HK-2 (cell line): ENCODE data around the gene SH3RF2.
"Not testable (repeated sequence)": the region's sequence is repeated elsewhere in the genome, so short reads cannot be mapped to it uniquely, and the experiment has no call there.

Experiments
- DNase-seq: peaks from one replicate; pipeline ENCODE4 v3.0.0-alpha.2; 2018; ENCODE audit not compliant: unreplicated experiment

The SH3RF2 gene

GRCh38 chr5:145936401-145937131, at the start of gene SH3RF2:
Gene SH3RF2 (plus strand): TSS chr5:145936578. CDS start chr5:145937929, 1,351 bp downstream.
- DNase-seq = peak; percentile 79

DNA sequence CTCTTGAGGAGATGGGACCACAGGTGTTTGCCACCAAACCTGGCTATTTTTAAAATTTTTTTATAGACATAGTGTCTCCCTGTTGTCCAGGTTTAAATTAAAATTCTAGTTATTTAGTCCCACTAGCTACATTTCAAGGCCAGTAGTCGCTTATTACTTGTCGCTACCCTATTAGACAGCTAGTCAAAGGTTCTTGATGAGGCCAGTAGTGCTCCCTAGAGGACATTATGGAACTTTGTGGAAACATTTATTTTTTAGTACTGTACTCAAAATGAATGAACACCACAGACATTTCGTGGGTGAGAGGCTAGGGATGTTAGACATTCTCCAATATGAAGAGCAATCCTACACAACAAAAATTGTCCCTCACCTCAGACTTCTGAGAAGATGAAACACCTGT, 49.2 kb upstream of the SH3RF2 start:
- no peak for DNase-seq

DNA sequence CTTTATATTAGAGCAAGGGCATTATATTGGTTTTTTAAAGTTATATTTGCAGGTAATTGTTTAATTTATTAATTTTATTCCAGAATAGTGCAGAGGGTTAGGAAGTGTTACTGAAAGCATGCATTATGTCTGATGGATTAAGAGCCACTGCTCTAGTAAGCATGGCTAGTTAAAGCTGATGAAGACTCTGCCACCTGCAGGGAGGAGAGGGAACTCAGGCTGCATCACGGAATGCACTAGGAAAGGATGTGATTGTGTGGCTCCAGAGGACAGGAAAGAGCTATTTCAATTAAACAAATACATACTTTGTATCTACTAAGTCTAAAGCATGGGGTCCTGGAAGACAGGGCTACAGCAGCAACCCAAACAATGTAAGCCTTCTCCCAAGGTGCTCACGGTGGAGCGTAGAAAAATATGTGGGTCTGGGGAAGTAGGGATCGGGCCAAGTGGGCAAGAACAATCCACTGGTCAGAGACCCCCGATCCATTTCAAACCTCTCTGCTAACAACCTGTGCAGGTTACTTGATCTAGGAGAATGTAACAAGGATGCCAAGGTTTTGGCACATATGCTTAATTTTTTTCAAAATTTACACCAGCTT, 48.3 kb upstream of the SH3RF2 start:
- DNase-seq = peak; percentile 24

GRCh38 chr5:145889611-145890010, 46.8 kb upstream of the SH3RF2 start:
- DNase-seq = no peak

GRCh38 chr5:145891378-145891777, 45.0 kb upstream of the SH3RF2 start:
- not testable (repeated sequence) for DNase-seq

GRCh38 chr5:145898171-145898570, 38.2 kb upstream of the SH3RF2 start:
- DNase-seq = no peak

DNA sequence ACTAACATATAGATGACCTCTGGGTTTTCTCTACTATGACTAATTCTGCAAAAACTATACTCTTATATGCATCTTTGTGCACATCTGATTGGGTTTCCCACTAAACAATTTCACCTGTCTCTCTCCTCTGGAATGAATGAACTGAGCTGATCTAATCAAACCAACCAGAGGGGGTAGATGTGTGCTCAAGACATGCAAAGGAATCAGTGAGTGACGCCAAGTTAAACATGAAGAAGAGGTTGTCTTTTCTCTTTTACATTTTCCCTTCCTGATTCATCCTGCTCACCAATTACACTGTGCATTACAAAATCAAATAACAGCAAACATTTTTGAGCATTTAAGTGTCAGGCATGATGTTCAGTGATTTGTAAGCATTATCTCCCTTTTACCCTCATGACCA, 34.0 kb upstream of the SH3RF2 start:
- no peak for DNase-seq

GRCh38 chr5:145903113-145903512, 33.3 kb upstream of the SH3RF2 start:
- DNase-seq = no peak

DNA sequence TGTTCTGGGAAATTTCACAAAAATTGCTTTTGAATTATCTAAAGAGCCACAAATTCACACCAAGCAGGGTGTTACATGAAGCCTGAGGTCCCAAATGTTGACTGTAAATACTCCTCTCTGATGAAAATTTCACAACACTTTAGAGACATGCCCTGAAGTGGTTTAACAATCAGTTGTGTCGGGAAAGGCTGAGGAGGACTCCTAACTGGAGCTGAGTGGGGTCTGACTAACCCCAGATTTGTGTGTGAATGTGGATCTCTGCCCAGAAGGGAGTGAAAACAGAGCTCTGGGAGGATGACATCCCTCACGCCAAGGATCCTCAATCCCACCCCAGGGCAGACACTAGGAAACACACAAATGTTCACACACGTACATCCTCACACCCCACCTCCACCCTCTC, 32.5 kb upstream of the SH3RF2 start:
- DNase-seq = no peak

GRCh38 chr5:145904743-145905142, 31.6 kb upstream of the SH3RF2 start:
- DNase-seq = no peak

- DNase-seq = no peak
Measured at GRCh38 chr5:145906401-145906800, 30.0 kb upstream of the SH3RF2 start.

DNA sequence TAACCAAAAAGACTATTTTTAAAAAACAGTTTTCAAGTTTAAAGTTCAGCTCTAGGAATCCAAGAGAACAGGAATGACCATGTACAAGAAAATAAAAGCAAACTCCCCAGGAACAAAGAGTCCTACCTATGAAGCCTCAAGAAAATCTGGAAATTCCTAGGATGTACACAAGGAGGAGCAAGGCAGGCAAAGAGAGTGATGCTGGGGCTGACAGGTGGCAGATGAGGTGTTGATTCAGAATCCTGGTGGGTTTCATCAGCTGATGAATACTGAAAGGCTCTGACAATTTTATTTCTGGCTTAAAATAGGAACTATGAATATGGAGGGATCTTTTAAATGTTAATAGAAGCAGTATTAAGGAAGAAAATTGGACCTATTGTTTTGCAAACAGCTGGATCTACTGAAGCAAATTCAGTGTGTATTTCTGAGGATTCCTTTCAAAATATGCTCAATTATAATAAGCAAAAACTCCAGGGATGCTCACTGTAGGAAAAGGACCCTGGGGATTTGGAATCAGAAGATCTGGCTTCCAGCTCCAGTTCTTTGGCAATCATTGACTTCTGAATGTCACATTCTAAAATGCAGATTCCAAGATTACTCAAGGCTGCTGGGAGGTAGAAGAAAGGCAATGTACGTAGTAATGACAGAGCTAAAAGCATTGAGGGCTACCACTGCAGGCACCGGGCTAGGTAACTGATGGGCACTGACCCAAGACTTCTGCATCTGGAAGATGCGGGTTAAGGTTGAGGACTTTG, 28.0 kb upstream of the SH3RF2 start:
- DNase-seq = no peak

DNA sequence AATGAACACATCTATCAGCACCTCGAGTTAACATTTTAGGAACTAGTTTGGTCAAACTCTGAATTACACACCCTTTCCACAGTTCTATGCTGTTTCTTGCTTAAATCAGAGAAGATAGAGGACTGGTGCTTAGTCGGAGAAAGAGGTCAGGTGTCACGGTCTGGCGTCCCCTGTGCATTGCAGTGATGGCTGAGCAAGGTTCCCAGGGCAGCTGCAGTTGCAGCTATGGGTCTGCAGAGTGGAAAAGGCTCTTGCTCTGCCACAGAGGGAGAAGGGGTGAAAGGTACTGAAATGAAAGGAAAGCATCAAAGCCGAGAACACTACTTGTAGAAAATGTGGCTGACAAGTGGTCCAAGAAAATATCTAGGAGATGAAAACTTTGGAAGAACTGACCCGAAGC, 25.2 kb upstream of the SH3RF2 start:
- no peak for DNase-seq

GRCh38 chr5:145912019-145912418, 24.4 kb upstream of the SH3RF2 start:
- no peak for DNase-seq

DNA sequence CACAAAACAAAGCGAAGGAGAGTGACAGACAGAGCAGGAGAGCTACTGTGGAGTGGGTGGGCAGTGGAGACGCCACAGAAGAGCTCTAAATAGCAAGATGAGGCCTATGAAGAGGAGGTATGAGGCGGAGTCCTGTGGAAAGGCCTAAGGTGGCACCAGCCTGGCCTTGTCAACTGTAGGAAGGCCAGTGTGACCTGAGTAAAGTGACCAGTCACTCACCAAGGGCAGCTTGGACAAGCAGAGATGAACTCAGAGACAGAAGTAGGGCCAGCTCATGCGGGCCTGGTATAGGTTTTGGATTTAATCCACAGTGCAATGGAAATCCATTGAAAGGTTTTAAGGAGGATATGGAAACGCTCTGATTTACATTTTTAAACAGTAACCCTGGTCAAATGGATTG, 23.8 kb upstream of the SH3RF2 start:
- no peak for DNase-seq

DNA sequence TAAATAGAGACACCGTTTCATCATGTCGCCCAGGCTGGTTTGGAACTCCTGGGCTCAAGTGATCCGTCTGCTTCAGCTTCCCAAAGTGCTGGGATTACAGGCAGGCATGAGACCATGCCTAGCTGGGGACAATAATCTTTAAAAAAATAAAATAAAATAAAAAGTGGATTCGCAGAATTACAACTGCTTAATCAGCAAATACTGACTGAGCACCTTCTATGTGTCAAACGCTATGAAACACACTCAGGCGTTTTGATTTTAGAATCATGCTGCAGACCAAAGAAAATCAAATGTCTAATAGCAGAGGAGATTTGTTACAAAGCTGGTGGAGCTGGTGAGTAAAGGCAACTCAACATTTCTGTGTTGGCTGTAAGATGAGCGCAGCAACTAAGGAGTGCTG, 22.7 kb upstream of the SH3RF2 start:
- DNase-seq = no peak

DNA sequence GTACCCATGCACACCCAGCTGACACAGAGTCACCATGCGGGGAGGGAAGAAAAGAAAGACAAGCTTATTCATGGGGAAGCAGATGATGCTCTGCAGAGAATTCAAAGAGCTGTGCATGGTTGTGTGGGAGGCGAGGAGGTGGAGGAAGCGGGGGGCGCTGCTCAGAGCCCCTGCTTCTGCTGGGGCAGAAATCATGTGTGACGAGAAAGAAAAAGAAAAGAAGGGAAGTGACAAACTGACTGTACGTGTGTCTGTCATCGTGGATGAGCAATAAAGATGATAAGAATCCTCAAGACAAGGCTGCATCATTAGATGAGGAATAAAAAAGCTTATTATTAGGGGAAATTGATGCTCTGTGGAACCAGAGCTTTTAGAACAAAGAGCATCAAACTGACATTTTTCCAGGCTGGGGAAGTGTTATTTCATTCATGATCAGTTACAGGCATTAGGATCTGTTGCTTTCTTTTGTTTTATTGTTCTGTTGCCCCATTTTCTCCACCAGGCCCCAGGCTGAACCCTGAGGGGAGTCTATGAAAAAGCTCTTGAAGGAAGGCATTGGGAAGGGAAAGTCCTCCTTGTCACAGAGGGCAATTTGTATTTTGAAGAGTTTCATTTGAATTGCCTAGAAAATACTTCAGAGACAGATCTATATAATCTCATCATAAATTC, 20.3 kb upstream of the SH3RF2 start:
- no peak for DNase-seq

GRCh38 chr5:145917288-145917687, 19.1 kb upstream of the SH3RF2 start:
- DNase-seq = no peak

- DNase-seq = no peak
Measured at GRCh38 chr5:145918397-145918796, 18.0 kb upstream of the SH3RF2 start.

- no peak for DNase-seq
Measured at GRCh38 chr5:145919413-145919812, 17.0 kb upstream of the SH3RF2 start.

GRCh38 chr5:145920542-145921210, 15.7 kb upstream of the SH3RF2 start:
- no peak for DNase-seq

- peak; percentile 39 for DNase-seq
Measured at GRCh38 chr5:145921211-145921610, 15.2 kb upstream of the SH3RF2 start.
